Measurements from ENCODE around the gene TSPO2.

DNA sequence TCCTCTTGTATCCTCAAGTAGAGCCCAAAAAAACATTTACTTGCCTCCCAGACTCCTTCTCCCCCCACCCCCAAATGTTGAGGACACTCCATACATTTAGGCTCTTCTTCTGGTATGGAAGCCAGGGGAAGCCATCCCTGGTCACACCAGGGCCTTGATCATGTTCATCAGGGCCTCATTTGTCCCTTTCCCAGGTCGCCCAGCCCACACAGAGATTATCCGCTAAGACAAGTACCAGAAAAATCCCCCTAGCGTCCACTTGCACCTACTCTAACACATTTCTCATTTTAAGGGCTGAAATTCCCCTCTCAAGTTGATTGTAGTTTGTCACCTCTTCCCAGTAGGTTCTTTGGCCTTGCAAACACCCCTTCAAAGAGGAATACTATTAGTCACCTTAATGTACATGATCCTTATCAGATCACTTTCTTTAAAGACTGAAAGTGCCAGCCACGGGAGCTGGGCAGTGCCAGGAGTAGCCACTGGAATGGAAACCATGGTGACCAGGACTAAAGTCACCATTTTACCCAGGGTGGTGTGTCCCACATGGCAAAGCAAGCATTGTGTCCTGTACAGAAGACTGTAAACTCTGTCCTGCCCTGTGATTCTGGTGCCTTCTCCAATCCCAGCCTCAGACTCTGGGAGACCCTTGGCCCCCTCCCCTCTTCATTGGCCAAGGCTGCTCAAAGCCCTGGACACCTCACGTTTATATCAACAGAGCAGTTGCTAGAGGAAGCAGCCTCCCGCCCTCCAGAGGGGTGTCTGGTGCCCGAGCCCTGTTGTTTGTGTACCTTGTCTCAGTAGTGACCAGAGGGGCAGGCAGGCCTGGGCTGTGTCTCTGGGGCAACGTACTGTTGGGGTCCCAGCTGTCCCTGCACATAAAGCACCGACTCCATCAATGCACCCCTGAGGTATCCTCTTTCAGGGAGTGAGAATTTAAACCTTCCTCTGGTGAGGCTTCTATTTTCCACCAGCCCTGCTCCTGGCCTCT is 5.8 kb downstream of the TSPO2 start:
- no peak for TF ChIP-seq ZNF274 (IDR thresholded peaks at IDR 0.05; ENCODE audit: low read depth, low read length)
- TF ChIP-seq YY1 (IDR thresholded peaks at IDR 0.05; ENCODE audit: insufficient read depth, insufficient read length): no peak

Measured in NT2/D1 (cell line).